HL-60 (cell line): ENCODE measurements around the gene AQP12B.
"Not testable (repeated sequence)": the region's sequence is repeated elsewhere in the genome, so short reads cannot be mapped to it uniquely, and the experiment has no call there.

ENCODE experiments used
- DNase-seq, 2 experiments: peaks; one replicate each; pipeline ENCODE4 v3.0.0-alpha.2; 2010 to 2020; ENCODE audit warnings: low read depth in 1 of 2, low spot score in 1 of 2
- H3K27ac ChIP-seq: fragments of 250-450 bp; sonication (Bioruptor Pico); replicated peaks from 2 replicates; pipeline ENCODE4 v1.5.1; 2020; ENCODE audit warnings: mild to moderate bottlenecking, moderate library complexity
- H3K27me3 ChIP-seq: fragments of 250-450 bp; sonication (Bioruptor Pico); 2 replicates; pipeline ENCODE4 v1.5.1; 2021; ENCODE audit warnings: mild to moderate bottlenecking, moderate library complexity; ENCODE audit not compliant: insufficient read depth, poor library complexity, severe bottlenecking
- H3K4me3 ChIP-seq: replicated peaks from 2 replicates; pipeline ENCODE4 v1.5.1; 2011; ENCODE audit warnings: mild to moderate bottlenecking, control low read depth, low read length; ENCODE audit not compliant: insufficient read depth
- GABPA ChIP-seq: IDR thresholded peaks from 2 replicates; pipeline ENCODE4 v1.6.1; 2012; ENCODE audit warnings: low read depth
- POLR2AphosphoS5 ChIP-seq: IDR thresholded peaks from 2 replicates; pipeline ENCODE4 v1.6.1; 2012; ENCODE audit warnings: low read depth
- SPI1 ChIP-seq: IDR thresholded peaks from 2 replicates; pipeline ENCODE4 v1.6.1; 2012; ENCODE audit warnings: low read depth, mild to moderate bottlenecking, borderline replicate concordance
- TF ChIP-seq, protein P1 (sequence below): IDR thresholded peaks from 2 replicates; pipeline ENCODE4 v1.6.1; 2012; ENCODE audit warnings: low read depth; ENCODE audit not compliant: insufficient replicate concordance
- TF ChIP-seq, protein P2 (sequence below): IDR thresholded peaks from one replicate; pipeline ENCODE4 v1.5.1; 2011; ENCODE audit warnings: low read length, control low read depth, inconsistent platforms; ENCODE audit not compliant: insufficient read depth

AQP12B gene

DNA sequence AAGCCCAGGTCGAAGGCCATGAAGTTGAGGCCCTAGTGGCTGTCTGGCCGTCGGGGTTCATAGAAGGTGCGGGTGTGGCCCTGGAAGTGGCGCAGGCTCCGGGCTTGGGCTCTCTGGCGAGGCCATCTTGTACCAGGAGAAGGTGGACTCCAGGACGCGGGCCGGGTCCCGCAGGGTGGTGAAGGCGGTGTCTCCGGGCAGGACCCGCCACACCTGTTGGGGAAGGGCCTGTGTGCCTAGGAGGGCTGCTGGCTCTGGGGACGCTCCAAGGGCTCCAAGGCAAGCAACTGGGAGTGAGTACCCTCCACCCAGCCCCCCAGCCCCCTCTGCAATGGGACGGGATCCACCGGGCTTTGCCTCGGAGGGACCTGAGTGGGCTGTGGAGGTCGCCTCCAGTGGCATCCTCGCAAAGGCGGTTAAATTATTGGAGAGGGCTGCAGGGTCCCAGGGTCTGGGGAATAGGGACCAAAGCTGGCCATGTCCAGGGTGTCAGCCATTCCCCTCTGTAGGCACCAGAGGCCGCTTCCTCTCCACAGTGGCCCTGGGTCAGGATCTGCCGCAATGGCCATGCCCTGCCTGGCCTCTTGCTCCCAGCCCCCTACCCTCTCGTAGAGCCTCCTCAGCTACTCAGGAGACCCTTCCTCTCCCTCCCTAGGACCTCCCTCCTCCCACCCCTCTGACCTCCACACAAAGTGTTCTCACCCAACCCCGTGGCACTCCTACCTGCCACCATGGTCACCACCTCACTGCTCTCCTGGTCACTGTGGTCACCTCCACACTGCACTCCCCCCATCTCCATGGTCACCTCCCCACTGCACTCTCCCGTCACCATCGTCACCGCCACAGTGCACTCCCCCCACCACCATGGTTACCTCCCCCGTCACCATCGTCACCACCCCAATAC lies 19.3 kb upstream of the AQP12B start:
- DNase-seq, result no peak
- Histone ChIP-seq H3K27ac (no peak overlapping the region), H3K27me3 (peaks cover 9% of the 10 kb centered on the region), H3K4me3 (no peak overlapping the region)
- TF ChIP-seq SPI1 (no peak), GABPA (no peak), POLR2AphosphoS5 (no peak)
- TF ChIP-seq, protein P1, sequence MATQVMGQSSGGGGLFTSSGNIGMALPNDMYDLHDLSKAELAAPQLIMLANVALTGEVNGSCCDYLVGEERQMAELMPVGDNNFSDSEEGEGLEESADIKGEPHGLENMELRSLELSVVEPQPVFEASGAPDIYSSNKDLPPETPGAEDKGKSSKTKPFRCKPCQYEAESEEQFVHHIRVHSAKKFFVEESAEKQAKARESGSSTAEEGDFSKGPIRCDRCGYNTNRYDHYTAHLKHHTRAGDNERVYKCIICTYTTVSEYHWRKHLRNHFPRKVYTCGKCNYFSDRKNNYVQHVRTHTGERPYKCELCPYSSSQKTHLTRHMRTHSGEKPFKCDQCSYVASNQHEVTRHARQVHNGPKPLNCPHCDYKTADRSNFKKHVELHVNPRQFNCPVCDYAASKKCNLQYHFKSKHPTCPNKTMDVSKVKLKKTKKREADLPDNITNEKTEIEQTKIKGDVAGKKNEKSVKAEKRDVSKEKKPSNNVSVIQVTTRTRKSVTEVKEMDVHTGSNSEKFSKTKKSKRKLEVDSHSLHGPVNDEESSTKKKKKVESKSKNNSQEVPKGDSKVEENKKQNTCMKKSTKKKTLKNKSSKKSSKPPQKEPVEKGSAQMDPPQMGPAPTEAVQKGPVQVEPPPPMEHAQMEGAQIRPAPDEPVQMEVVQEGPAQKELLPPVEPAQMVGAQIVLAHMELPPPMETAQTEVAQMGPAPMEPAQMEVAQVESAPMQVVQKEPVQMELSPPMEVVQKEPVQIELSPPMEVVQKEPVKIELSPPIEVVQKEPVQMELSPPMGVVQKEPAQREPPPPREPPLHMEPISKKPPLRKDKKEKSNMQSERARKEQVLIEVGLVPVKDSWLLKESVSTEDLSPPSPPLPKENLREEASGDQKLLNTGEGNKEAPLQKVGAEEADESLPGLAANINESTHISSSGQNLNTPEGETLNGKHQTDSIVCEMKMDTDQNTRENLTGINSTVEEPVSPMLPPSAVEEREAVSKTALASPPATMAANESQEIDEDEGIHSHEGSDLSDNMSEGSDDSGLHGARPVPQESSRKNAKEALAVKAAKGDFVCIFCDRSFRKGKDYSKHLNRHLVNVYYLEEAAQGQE, result no peak
- TF ChIP-seq, protein P2, sequence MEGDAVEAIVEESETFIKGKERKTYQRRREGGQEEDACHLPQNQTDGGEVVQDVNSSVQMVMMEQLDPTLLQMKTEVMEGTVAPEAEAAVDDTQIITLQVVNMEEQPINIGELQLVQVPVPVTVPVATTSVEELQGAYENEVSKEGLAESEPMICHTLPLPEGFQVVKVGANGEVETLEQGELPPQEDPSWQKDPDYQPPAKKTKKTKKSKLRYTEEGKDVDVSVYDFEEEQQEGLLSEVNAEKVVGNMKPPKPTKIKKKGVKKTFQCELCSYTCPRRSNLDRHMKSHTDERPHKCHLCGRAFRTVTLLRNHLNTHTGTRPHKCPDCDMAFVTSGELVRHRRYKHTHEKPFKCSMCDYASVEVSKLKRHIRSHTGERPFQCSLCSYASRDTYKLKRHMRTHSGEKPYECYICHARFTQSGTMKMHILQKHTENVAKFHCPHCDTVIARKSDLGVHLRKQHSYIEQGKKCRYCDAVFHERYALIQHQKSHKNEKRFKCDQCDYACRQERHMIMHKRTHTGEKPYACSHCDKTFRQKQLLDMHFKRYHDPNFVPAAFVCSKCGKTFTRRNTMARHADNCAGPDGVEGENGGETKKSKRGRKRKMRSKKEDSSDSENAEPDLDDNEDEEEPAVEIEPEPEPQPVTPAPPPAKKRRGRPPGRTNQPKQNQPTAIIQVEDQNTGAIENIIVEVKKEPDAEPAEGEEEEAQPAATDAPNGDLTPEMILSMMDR, result no peak

DNA sequence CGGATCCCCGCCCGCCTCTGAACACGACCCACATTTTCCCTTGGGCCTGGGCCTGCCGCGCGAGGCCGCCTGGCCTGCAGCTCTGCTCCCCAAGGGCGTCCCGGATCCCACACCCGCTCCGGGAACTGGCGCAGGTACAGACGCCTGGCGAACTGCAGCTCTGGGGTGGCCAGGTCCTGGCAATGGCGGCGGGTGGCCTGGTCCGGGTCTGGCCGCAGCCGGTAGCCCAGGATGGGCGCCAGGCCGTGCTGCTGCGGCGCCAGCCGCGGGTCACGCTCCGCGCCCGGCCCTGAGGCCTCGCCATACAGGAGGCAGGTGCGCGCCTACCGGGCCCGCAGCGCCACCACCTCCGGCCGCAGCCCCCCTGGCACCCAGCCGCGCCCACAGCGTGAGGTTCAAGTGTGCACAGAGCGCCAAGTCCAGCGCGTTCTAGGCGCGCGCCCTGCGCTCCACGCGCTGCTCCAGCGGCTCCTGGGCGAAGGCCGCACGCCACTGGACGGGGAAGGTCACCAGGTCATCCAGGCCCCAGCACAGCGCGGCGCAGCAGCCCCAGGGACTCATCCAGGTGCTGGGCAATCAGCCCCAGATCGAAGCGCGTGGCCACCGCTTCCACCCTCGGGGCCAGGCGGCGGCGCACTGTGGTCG lies 18.5 kb upstream of the AQP12B start:
- DNase-seq, result no peak
- H3K27me3 ChIP-seq, result peaks cover 9% of the 10 kb centered on the region
- H3K27ac ChIP-seq, result no peak overlapping the region
- TF ChIP-seq, protein P1, result no peak
- no peak for TF ChIP-seq GABPA
- TF ChIP-seq, protein P2, result no peak
- no peak overlapping the region for H3K4me3 ChIP-seq

DNA sequence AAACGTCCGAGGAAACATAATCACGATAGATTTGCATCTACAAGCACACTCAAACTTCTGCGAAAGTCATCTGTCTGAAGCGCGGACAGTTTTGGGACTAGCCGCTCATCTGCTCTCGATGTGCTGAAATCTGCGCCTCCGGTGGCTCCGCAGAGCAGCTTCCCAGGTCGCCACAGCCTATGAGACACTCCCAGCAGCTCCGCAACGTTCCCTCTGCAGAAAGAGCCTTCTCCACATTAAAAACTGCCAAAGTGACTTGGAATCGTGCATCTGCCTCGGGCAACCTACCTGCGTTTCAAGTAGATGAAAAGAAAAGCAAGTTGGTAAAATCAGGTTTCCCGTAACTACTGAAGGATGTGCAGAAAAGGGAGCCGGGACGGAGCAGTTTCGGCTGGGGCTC lies 17.9 kb upstream of the AQP12B start:
- not testable (repeated sequence) for H3K27ac ChIP-seq, H3K27me3 ChIP-seq, H3K4me3 ChIP-seq, DNase-seq

DNA sequence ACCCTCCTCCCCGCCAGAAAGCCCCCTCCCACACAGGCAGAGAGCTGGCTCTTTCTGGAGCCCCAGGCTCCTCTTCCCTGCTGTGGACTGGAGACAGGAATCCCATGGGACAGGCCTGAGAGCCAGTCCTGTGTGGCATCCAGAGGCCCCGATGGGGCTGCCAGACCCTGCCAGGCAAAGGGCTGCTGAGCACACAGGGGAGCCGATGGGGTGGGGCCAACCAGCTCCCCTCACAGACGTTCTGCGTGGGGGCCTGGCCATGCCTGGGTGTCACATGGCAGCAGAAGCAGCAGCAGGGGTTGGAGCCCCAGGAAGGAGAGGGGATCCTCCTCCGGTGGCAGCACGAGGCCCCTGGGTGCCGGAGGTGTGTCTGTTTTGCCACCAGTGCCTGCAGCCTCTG lies 17.1 kb upstream of the AQP12B start:
- not testable (repeated sequence) for DNase-seq, H3K4me3 ChIP-seq, H3K27me3 ChIP-seq, H3K27ac ChIP-seq

DNA sequence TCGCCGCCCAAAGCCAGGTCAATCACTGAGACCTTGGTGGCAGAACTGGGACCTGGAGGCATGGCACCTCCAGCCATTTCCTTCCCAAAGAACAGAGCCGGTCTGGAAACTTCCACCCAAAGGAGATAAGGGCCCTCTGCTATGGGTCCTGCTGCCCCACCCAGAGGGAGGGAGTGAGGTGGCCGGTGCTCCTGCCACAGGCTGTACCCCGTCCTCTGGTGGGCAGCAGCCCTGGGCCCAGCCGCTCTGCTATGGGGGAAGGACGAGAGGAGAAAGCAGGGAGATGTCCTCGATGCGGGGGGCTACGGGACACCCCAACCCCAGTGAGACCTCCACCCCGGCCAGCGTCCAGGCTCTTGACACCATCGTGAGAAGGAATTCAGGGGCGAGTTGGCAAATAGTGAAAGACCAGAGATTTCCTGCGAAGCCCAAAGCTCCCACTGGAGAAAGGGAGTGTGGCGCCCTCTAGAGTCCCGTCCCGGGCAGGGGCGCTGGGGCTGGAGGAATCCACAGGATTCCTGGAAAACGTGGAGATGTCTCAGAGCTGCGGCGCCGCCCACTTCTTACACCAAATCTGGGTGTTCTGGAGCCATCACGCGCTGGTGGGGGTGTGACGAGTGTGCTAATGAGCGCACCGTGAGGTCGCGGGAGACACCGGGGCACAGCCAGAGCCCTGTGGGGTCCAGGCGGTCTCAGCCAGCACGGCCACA lies 16.3 kb upstream of the AQP12B start:
- H3K4me3 ChIP-seq, H3K27me3 ChIP-seq, DNase-seq, H3K27ac ChIP-seq: not testable (repeated sequence)

DNA sequence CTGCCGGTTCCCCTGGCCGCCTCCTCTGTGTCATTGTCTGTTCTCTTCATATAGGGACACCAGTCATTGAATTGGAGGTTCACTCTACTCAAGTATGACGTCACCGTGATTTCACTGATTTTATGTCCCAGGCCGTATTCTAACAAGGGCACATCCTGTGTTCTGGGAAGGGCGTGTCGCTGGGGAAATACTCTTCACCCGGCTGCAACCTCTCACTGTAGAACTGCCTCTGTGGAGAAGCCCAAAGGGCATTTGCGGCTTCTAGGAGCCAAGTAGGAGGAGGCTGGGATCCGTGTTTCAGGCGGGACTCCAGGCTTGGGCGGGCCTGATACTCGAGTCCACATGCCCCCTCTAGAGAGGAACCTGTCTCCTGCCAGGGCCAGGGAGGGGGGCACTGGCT lies 13.8 kb upstream of the AQP12B start:
- not testable (repeated sequence) for H3K27me3 ChIP-seq, DNase-seq, H3K4me3 ChIP-seq, H3K27ac ChIP-seq

DNA sequence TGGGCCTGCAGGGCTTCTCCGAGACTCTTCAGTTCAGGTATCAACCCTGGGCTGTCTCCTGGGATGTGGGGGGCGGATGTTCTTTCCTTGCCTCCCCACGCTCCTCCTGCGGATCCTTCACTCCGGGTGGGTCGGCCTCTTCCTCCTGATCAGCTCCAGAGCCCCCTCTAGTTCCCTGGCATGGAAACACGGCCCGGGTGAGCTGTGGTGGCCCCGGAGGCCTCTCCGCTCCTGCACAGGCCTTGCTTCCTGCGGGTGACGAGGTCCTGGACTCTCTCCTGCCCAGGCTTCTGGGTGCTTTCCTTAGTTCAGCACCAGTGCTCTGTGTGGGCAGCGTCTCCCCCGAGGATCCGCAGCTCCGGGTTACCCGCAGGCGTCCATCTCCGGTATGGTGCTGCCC lies 12.9 kb upstream of the AQP12B start:
- not testable (repeated sequence) for H3K27me3 ChIP-seq, H3K4me3 ChIP-seq, DNase-seq, H3K27ac ChIP-seq

DNA sequence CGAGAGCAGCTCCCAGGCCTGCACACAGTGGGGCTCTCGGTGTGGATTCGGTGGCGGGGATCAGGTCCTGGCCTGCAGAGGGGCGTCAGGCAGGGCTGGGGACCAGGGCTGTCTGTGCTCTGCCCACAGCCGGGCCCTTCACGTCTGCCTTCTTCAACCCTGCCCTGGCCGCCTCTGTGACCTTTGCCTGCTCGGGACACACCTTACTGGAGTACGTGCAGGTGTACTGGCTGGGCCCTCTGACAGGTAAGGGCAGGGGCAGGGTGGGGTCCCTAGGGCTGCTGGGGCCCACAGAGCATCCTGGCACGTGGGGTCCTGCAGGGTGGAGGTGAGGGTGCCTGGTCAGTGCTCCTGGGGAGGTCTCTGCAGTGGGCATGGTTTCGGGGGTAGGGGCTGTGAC lies 11.6 kb upstream of the AQP12B start:
- DNase-seq, H3K4me3 ChIP-seq, H3K27ac ChIP-seq, H3K27me3 ChIP-seq: not testable (repeated sequence)
